ENCODE measurements around the gene KCNAB2. TPM values are rescaled to one million over a fixed set of nuclear protein-coding genes. Genes with fewer than 3 reads are reported as not detected.

The KCNAB2 gene
- total and polyA plus RNA-seq, 4 donors: 1.8 to 5.9 (median 4.5) TPM

DNA sequence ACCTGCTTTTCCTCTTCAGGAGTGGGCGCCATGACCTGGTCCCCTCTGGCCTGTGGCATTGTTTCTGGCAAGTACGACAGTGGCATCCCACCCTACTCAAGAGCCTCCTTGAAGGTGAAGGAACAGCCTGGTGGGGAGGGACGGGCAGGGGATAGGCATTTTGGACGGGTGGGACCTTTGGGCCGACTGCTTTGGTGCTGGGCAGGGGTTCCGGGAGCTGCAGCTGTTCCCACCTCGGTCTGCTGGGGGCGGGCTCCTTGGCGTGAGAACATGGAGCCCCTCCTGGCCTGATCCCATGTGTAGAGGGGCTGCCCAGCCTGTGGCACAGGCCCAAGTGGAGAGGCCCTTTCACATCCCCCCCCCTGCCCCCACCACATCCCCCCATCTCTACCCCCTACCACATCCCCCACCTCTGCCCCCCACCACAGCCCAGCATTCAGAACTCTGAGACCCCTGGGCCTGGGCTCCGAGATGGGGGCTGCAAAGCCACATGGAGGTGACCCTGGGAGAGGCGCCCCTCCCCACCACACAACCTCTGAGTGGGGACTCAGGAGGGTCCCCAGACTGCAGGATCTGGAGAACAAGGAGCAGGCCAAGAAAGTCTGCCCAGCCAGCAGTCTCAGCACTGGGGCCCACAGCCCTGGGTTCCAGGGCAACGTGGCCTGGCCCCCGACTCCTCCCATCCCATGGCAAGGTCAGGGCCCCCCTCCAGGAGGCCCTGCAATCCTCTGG is 50.0 kb downstream of the KCNAB2 start:
- Histone ChIP-seq H3K36me3 (ENCODE audit: control insufficient read depth in 4 of 4, insufficient read depth in 3 of 4, low read depth in 1 of 4, low read length in 3 of 4) (no peaks in the 10 kb centered on the region), H3K4me1 (ENCODE audit: control insufficient read depth in 4 of 4, insufficient read depth in 4 of 4, low read length in 3 of 4) (no peaks in the 10 kb centered on the region), H3K27ac (ENCODE audit: low read depth in 1 of 2, low read length in 2 of 2) (no peak overlapping the region), H3K9ac (ENCODE audit: low read depth in 1 of 2, low read length in 2 of 2) (no peak overlapping the region), H3K4me3 (ENCODE audit: low read depth in 1 of 3, low read length in 3 of 3) (no peak overlapping the region), H3K9me3 (ENCODE audit: control insufficient read depth in 4 of 4, low read length in 3 of 4) (no peaks in the 10 kb centered on the region), H3K27me3 (ENCODE audit: control insufficient read depth in 4 of 4, insufficient read depth in 4 of 4, low read length in 3 of 4) (no peaks in the 10 kb centered on the region)
- 81% methylated on average over 13 of the region's 13 CpGs for WGBS
- no peak for TF ChIP-seq NR2F2 (IDR thresholded peaks at IDR 0.05)
- TF ChIP-seq, protein P1, sequence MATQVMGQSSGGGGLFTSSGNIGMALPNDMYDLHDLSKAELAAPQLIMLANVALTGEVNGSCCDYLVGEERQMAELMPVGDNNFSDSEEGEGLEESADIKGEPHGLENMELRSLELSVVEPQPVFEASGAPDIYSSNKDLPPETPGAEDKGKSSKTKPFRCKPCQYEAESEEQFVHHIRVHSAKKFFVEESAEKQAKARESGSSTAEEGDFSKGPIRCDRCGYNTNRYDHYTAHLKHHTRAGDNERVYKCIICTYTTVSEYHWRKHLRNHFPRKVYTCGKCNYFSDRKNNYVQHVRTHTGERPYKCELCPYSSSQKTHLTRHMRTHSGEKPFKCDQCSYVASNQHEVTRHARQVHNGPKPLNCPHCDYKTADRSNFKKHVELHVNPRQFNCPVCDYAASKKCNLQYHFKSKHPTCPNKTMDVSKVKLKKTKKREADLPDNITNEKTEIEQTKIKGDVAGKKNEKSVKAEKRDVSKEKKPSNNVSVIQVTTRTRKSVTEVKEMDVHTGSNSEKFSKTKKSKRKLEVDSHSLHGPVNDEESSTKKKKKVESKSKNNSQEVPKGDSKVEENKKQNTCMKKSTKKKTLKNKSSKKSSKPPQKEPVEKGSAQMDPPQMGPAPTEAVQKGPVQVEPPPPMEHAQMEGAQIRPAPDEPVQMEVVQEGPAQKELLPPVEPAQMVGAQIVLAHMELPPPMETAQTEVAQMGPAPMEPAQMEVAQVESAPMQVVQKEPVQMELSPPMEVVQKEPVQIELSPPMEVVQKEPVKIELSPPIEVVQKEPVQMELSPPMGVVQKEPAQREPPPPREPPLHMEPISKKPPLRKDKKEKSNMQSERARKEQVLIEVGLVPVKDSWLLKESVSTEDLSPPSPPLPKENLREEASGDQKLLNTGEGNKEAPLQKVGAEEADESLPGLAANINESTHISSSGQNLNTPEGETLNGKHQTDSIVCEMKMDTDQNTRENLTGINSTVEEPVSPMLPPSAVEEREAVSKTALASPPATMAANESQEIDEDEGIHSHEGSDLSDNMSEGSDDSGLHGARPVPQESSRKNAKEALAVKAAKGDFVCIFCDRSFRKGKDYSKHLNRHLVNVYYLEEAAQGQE (IDR thresholded peaks at IDR 0.05): no peak
- TF ChIP-seq, protein P2, sequence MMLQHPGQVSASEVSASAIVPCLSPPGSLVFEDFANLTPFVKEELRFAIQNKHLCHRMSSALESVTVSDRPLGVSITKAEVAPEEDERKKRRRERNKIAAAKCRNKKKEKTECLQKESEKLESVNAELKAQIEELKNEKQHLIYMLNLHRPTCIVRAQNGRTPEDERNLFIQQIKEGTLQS (IDR thresholded peaks at IDR 0.05): no peak
- no peak for TF ChIP-seq SP1 (IDR thresholded peaks at IDR 0.05)
- TF ChIP-seq FOXA1 (IDR thresholded peaks at IDR 0.05): no peak
- no peak for TF ChIP-seq EGR1 (IDR thresholded peaks at IDR 0.05; ENCODE audit: low read depth in 2 of 2)
- no peak for TF ChIP-seq RXRA (IDR thresholded peaks at IDR 0.05)
- TF ChIP-seq, protein P3, sequence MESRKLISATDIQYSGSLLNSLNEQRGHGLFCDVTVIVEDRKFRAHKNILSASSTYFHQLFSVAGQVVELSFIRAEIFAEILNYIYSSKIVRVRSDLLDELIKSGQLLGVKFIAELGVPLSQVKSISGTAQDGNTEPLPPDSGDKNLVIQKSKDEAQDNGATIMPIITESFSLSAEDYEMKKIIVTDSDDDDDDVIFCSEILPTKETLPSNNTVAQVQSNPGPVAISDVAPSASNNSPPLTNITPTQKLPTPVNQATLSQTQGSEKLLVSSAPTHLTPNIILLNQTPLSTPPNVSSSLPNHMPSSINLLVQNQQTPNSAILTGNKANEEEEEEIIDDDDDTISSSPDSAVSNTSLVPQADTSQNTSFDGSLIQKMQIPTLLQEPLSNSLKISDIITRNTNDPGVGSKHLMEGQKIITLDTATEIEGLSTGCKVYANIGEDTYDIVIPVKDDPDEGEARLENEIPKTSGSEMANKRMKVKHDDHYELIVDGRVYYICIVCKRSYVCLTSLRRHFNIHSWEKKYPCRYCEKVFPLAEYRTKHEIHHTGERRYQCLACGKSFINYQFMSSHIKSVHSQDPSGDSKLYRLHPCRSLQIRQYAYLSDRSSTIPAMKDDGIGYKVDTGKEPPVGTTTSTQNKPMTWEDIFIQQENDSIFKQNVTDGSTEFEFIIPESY (IDR thresholded peaks at IDR 0.05): no peak
- TF ChIP-seq TAF1 (conservative IDR thresholded peaks at IDR 0.05): no peak
- TF ChIP-seq JUND (IDR thresholded peaks at IDR 0.05): no peak
- TF ChIP-seq HNF4A (conservative IDR thresholded peaks at IDR 0.05): no peak
- no peak for TF ChIP-seq HNF4G (IDR thresholded peaks at IDR 0.05)
- TF ChIP-seq FOXA2 (IDR thresholded peaks at IDR 0.05): no peak
- TF ChIP-seq, protein P4, sequence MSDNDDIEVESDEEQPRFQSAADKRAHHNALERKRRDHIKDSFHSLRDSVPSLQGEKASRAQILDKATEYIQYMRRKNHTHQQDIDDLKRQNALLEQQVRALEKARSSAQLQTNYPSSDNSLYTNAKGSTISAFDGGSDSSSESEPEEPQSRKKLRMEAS (IDR thresholded peaks at IDR 0.05): no peak
- TF ChIP-seq RAD21 (IDR thresholded peaks at IDR 0.05): no peak
- TF ChIP-seq, protein P5, sequence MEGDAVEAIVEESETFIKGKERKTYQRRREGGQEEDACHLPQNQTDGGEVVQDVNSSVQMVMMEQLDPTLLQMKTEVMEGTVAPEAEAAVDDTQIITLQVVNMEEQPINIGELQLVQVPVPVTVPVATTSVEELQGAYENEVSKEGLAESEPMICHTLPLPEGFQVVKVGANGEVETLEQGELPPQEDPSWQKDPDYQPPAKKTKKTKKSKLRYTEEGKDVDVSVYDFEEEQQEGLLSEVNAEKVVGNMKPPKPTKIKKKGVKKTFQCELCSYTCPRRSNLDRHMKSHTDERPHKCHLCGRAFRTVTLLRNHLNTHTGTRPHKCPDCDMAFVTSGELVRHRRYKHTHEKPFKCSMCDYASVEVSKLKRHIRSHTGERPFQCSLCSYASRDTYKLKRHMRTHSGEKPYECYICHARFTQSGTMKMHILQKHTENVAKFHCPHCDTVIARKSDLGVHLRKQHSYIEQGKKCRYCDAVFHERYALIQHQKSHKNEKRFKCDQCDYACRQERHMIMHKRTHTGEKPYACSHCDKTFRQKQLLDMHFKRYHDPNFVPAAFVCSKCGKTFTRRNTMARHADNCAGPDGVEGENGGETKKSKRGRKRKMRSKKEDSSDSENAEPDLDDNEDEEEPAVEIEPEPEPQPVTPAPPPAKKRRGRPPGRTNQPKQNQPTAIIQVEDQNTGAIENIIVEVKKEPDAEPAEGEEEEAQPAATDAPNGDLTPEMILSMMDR (IDR thresholded peaks at IDR 0.05; ENCODE audit: low read depth, low read length, missing input control): no peak
- no peak for TF ChIP-seq YY1 (IDR thresholded peaks at IDR 0.05)
- no peak for DNase-seq (ENCODE audit: low spot score)

Data from liver (tissue), 9 donors.